GM21515 (cell line): ENCODE measurements around the gene RET.

Experiments used
- ATAC-seq: cut with Tn5 transposase; IDR thresholded peaks from one replicate; pipeline ENCODE4 v1.9.1; 2021; ENCODE audit not compliant: unreplicated experiment

RET gene

DNA sequence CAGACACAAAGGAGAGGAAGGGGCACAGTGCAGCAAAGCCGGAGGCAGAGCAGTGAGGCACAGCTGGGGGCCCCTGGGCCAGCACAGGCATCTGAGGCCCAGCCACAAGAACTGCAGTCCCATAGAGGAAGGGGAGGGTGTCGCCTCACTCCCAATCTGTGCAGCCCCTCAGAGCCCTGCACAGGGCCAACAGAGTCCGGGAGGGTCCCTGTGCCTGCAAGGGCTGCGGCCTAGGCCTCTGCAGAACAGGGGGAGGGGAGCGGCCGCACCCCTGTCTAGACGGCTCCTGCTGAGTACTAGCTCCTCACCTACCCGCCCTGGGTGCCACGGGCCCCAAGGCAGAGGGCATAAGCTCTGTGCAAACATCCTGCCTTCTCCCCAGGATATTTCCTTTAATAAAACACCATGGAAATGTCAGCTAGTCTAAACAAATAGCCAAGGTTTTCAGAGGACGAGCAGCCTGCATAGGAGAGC lies 32.4 kb upstream of the RET start:
- ATAC-seq = no peak

DNA sequence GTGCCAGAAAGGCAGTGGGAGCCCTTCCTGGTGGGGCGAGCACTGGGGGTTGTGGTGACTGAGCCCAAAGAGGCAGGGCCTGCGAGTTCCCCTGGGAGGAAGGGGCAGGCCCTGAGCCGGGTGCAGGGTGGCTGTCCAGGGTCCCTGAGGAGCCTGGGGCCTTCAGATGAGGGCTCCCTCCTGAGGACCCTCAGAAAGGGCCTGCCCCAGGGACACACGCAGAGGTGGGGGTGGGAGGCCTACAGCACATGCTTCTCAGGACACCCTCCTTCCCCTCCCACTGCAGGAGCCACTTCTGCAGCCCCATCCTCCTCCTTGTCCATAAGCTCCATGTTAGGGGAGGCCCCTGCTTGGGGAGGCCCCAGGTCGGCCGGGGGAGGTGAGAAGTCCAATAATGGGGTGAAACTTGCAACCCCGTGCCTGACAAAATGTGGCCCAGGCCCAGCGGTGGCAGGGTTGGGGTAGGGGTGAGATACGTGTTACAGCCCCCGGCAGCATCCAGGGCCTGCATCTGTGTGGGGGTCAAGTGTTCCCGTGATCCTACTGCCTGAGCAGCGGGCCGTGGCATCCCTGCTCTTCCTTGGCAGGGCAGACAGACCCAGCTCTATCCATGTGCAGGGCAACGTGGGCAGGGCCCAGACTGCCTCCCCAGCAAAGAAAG lies 31.8 kb upstream of the RET start:
- no peak for ATAC-seq

GRCh38 chr10:43045631-43046287 lies 31.1 kb upstream of the RET start:
- ATAC-seq = no peak

DNA sequence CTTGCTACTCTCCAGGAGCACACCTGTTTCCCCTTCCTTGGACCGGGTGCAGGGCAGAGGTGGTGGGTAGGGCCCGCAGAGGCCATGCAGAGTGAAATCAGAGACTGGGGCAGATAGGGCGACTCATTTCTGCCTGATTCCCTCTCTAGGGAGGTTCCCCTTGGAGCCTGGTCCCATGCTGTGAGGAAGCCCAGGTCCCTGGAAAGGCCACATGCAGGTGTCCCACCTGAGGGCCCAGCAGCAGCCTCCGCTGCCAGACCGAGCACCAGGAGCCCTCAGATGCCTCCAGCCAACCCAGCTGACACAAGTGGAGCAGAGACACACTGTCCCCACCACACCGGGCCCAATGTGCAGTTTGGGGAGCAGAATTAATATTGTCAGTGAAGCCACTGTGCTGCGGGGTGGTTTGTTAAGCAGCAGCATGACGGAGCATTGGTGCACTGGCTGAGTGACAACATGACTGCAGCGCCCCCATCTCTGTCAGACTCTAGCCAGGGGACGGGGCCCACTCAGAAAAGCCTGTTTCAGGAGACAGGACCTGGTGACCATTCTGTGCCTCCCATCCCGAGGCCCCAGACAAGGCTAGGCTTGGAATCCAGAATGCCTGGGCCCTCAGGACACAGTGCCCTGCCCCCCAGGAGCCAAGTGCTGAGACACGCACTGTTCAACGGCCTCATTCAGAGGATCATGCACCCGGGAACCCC lies 30.4 kb upstream of the RET start:
- no peak for ATAC-seq

- no peak for ATAC-seq
Measured at GRCh38 chr10:43047288-43047970, 29.4 kb upstream of the RET start.

- no peak for ATAC-seq
Measured at GRCh38 chr10:43048301-43049051, 28.4 kb upstream of the RET start.

GRCh38 chr10:43049081-43049551 lies 27.8 kb upstream of the RET start:
- no peak for ATAC-seq

GRCh38 chr10:43050011-43050410 lies 26.9 kb upstream of the RET start:
- no peak for ATAC-seq

GRCh38 chr10:43053825-43054224 lies 23.0 kb upstream of the RET start:
- no peak for ATAC-seq

GRCh38 chr10:43054593-43054992 lies 22.3 kb upstream of the RET start:
- ATAC-seq = no peak

- no peak for ATAC-seq
Measured at GRCh38 chr10:43055217-43055616, 21.7 kb upstream of the RET start.

- ATAC-seq = no peak
Measured at GRCh38 chr10:43055991-43056567, 20.8 kb upstream of the RET start.

DNA sequence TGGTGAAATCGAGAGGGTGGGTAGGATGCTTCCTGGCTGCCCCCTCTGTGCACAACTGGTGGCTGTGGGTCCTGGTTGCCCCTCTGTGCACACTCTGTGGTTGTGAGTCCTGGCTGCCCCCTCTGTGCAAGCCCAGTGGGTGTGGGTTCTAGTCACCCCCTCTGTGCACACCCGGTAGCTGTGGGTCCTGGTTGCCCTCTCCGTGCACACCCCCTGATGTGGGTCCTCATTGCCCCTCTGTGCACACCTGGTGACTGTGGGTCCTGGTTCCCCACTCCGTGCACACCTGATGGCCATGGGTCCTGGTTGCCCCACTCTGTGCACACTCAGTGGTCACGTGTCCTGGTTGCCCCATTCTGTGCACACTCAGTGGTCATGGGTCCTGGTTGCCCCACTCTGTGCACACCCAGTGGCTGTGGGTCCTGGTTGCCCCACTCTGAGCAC lies 20.3 kb upstream of the RET start:
- no peak for ATAC-seq

GRCh38 chr10:43057231-43057711 lies 19.6 kb upstream of the RET start:
- no peak for ATAC-seq

- no peak for ATAC-seq
Measured at GRCh38 chr10:43057831-43058340, 19.0 kb upstream of the RET start.

DNA sequence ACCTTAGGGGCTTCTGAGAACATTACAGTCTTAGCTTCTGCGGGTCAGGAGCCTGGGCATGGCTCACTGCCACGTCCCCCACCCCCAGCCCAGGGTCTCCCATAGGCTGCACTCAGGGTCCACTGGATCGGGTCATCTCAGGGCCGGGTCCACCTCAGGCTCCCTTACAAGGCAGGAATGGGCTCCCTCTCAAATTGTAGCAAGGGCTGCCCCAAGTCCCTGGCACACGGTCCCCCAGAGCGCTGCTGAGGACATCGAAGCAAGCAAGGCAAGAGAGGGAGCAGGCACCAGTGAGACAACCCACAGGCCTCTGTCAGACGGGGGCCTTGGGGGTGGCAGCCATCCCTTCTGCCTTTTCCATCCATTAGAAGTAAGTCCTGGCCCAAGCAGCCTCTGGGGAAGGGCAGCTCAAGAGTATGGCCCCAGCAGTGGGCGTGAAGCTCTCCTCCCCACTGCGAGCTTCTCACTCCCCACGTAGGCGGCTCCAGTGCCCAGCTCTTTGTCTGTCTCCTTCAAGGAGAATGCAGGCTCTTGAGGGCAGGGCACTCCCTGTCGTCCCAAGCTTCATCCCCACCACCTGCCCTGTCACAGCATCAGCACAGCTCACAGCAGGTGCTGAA lies 18.0 kb upstream of the RET start:
- no peak for ATAC-seq

DNA sequence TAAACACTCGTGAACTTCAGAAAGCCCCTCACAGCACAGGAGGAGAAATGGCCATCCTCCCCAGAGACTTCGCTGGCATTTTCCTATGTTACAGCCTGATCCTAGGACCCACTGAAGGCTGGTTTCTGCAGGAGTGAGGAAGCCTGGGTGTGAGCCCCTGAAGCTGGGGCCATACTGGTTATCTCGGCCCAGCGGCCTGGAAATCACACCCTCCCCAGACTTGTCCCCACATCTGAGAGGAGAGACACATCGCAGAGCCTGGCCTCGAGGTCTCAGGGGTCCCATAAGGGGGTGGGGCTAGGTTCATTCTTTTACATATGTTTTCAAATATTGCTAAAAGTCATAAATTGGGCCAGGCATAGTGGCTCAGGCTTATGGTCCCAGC lies 17.5 kb upstream of the RET start:
- ATAC-seq = no peak

GRCh38 chr10:43059828-43060227 lies 17.0 kb upstream of the RET start:
- ATAC-seq = no peak

DNA sequence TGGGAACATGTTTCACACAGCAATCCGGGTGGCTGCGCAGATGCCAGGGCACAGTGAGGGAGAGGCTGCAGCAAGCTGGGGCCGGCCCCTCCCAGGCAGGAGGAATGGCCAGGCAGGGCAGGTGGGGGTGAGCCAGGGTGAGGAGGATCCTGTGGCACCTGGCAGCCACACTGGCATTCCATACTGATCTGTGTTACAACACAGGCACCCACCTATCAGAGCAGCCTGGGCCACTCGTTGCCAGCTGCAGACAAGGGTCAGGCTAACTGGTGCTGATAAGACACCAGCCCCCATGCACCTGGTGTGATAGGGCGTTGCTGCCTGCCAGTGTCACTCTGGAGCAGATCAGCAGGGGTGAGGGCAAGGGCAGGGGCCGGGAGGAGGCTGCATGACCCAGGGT lies 16.6 kb upstream of the RET start:
- no peak for ATAC-seq

GRCh38 chr10:43061331-43061730 lies 15.5 kb upstream of the RET start:
- no peak for ATAC-seq
